Measurements from ENCODE around the gene SLC50A1. TPM values are rescaled to one million over a fixed set of nuclear protein-coding genes. Genes with fewer than 3 reads are reported as not detected.
A peak's percentile ranks its signal among the peaks of the same experiment; 100 is the strongest.

The SLC50A1 gene
- total and polyA plus RNA-seq, 9 of the 15 experiments (the other 6 are each of a cell fraction or from before 2014, with no cell fraction given): 46.5 to 132 (median 91.9) TPM

DNA sequence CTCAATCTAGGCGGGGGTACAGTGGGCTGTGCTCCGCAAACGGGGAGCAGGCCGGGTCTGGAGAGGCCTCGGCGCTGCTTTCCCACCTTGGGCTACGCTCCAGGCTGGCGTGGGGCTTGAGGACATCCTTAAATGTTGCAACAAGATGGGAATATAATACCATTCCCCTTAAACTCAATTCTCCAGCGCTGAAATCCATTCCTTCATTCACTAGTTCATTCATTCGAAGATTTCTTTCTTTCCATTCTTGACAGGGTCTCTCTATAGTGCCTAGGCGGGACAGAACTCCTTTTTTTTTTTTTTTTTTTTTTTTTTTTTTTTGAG lies 4.9 kb downstream of the SLC50A1 start:
- CTCF ChIA-PET (ENCODE audit: low intra/inter-chr PET ratio): no interaction called here
- FAIRE-seq: no peak
- intact Hi-C loops (cut with micrococcal nuclease): loop anchor here (2.0 kb wide), 1 partner anchor 46 kb away; no protein-coding TSS in a partner anchor

More for the DNA sequence above, 4.9 kb downstream of the SLC50A1 start:
- no TSS peak for BruUV-seq (replicated peaks)
- TF ChIP-seq ZKSCAN3 (CRISPR knock-in tag; IDR thresholded peaks at IDR 0.05) (no peak), DIDO1 (tag; IDR thresholded peaks at IDR 0.05; ENCODE audit: low read depth) (0 out of 2 replicates have a peak, but pooled peaks have one; percentile 1), ZNF24 (IDR thresholded peaks at IDR 0.05) (peak; percentile 84), ZNF395 (CRISPR knock-in tag; IDR thresholded peaks at IDR 0.05) (peak; percentile 26; the same call in 1 of the 2 replicates), EZH2 (IDR thresholded peaks at IDR 0.05; ENCODE audit: borderline replicate concordance, low read depth, low read length) (no peak), PRPF4 (IDR thresholded peaks at IDR 0.05; ENCODE audit: insufficient read depth, low read depth, low read length, poor library complexity, severe bottlenecking) (no peak), SMARCE1 (IDR thresholded peaks at IDR 0.05) (no peak), ZNF57 (CRISPR knock-in tag; IDR thresholded peaks at IDR 0.05) (0 out of 2 replicates have a peak, but pooled peaks have one; percentile 28), MAZ (CRISPR knock-in tag; conservative IDR thresholded peaks at IDR 0.05 in 1 of 2, IDR thresholded peaks at IDR 0.05 in 1 of 2) (0 out of 4 replicates have a peak, but pooled peaks of 1 of the 2 experiments have one; percentile 1), ATF1 (CRISPR knock-in tag; IDR thresholded peaks at IDR 0.05) (no peak), ATF1 (tag; IDR thresholded peaks at IDR 0.05) (0 out of 2 replicates have a peak, but pooled peaks have one; percentile 3)
- peak overlapping the region; percentile 95 for H3K27ac ChIP-seq (ENCODE audit: extremely low read depth, low read depth, low read length)
- H3K36me3 ChIP-seq (ENCODE audit: control insufficient read depth, insufficient read depth, low read length): peaks cover 23% of the 10 kb centered on the region
- H3K4me1 ChIP-seq (replicated peaks in 1 of 2; ENCODE audit: control insufficient read depth in 2 of 2, insufficient read depth in 2 of 2, low read length in 2 of 2): peaks cover 24 to 44% of the 10 kb centered on the region in 2 experiments
- H3K9me3 ChIP-seq (replicated peaks; ENCODE audit: control insufficient read depth, insufficient read depth, low read depth, low read length): peaks cover 7% of the 10 kb centered on the region; the same call in 1 of the 2 replicates
- H4K20me1 ChIP-seq (replicated peaks; ENCODE audit: control insufficient read depth, insufficient read depth, low read length): no peaks in the 10 kb centered on the region
- peak overlapping the region; percentile 93 for H2AFZ ChIP-seq (ENCODE audit: low read depth, low read length)
- DNase-seq (ENCODE audit: extremely low read depth in 1 of 4, low spot score in 3 of 4) (no peak), ATAC-seq (no peak)
- in situ Hi-C loops (cut with MboI): no loop called here
- H3K79me2 ChIP-seq (ENCODE audit: control insufficient read depth, insufficient read depth, low read length): peaks cover 43% of the 10 kb centered on the region
- WGBS (ENCODE audit: insufficient coverage, low coverage, missing lambda C conversion rate): 9% methylated on average over 11 of the region's 11 CpGs
- peak overlapping the region; percentile 79 for H3K4me3 ChIP-seq
- H3K9me1 ChIP-seq (ENCODE audit: control insufficient read depth, insufficient read depth, low read length): no peaks in the 10 kb centered on the region
- peak overlapping the region; percentile 93 for H3K4me2 ChIP-seq (ENCODE audit: insufficient read depth, low read length)
- POLR2A ChIA-PET: interaction anchor here (0.5 to 1.5 kb wide), 3 partner anchors 9 to 158 kb away, joined by 3 to 4 read pairs (median 3); no protein-coding TSS in a partner anchor
- H3K27me3 ChIP-seq (ENCODE audit: control insufficient read depth in 2 of 2, insufficient read depth in 2 of 2, low read length in 2 of 2): no peaks in the 10 kb centered on the region
- peak overlapping the region; percentile 93 to 100 for H3K9ac ChIP-seq (ENCODE audit: insufficient read depth in 1 of 2, low read depth in 2 of 2, low read length in 2 of 2)

All from K562 (cell line).